Central memory CD8-positive, alpha-beta T cell (primary cell): ENCODE results near the gene ALDH5A1.
"Not testable (repeated sequence)": the region's sequence is repeated elsewhere in the genome, so short reads cannot be mapped to it uniquely, and the experiment has no call there.

Experiments used
- ATAC-seq: fragments of 150-1000 bp; cut with Tn5 transposase; replicated peaks from 2 replicates; pipeline ENCODE4 v1.10.0; 2022; ENCODE audit warnings: mild to moderate bottlenecking, moderate FRiP score, moderate number of reproducible peaks; ENCODE audit not compliant: poor library complexity, severe bottlenecking; ENCODE audit errors: extremely low read depth
- DNase-seq, 2 donors: peaks; one replicate each; pipeline ENCODE4 v3.0.0; 2021; ENCODE audit warnings: low spot score in 2 of 2
- H3K27ac Mint-ChIP-seq: one replicate; pipeline ENCODE4 v1.8.0; 2022; ENCODE audit warnings: low read depth, mild to moderate bottlenecking, moderate library complexity, mixed read lengths
- H3K27me3 Mint-ChIP-seq: one replicate; pipeline ENCODE4 v1.8.0; 2022; ENCODE audit warnings: mixed read lengths
- H3K36me3 Mint-ChIP-seq: one replicate; pipeline ENCODE4 v1.8.0; 2022; ENCODE audit warnings: mild to moderate bottlenecking, moderate library complexity, mixed read lengths; ENCODE audit not compliant: insufficient read depth
- H3K4me1 Mint-ChIP-seq: one replicate; pipeline ENCODE4 v1.8.0; 2022; ENCODE audit warnings: mixed read lengths
- H3K4me3 Mint-ChIP-seq: one replicate; pipeline ENCODE4 v1.8.0; 2022; ENCODE audit warnings: mild to moderate bottlenecking, moderate library complexity, mixed read lengths
- H3K9me3 Mint-ChIP-seq: one replicate; pipeline ENCODE4 v1.8.0; 2022; ENCODE audit warnings: mixed read lengths

The ALDH5A1 gene

DNA sequence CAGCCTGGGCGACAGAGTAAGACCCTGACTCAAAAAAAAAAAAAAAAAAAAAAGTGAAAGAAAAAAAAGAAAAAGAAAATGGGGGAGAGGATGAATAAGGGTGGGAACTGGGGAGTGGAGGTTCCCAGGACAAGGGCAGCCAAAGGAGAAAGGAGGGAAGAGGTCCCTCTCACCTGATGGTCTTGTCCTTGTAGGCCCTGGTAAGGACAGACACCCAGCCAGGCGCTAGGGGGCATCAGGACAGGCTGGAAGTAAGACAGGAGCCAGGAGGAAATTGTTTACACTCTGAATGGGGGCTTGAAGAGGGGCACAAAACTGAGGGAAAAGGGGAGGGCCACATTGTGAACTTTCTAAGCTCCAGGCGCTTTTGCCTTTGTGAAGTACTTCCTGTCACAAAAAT, 2.3 kb upstream of the ALDH5A1 start:
- Mint-ChIP-seq H3K4me1 (peaks cover 22% of the 10 kb centered on the region), H3K27me3 (no peaks in the 10 kb centered on the region), H3K27ac (no peak overlapping the region), H3K36me3 (peaks cover 9% of the 10 kb centered on the region), H3K4me3 (no peak overlapping the region), H3K9me3 (no peaks in the 10 kb centered on the region)
- DNase-seq (no peak), ATAC-seq (no peak)

DNA sequence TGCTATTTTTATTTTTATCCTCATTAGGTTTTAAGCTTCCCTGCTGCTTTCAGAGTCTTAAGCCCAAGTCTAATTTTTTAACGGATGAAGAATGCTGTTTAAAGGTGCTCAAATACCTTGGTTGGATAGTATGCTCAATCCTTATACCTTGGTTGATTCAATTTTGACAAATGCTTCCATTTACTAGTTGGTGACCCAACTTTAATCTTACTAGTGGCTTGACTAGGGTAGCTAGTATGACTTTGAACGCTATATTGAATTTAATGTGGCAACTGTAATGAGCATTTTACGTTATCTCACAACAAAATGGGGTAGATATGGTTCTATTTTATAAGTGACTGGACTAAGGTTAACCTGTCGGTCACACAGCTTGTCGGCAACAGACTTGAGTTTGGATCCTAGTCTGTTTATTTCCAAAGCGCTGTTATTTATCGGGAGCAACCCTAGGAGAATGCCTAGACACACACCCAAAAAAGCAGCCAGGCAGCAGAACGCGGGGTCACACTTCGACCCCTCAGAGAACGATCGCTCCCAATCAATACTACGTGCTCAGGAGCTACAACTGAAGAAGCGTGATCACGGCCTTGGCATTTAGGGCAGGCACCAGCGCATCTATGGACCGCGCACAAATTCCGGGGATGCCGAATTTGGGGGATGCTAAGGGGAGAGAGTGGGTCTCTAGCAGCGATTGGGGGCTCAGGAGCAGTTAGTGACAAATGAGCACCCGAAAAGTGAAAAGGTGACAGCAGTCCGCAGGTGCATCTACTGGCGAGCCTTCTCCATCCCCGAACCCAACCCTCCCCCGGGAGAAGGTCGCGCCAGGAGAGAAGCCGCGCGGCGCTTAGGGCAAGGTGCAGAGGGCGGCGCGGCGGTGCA, 586 bp upstream of the ALDH5A1 start:
- Mint-ChIP-seq H3K9me3 (no peaks in the 10 kb centered on the region), H3K27me3 (no peaks in the 10 kb centered on the region), H3K4me3 (peak overlapping the region; percentile 83), H3K4me1 (peaks cover 22% of the 10 kb centered on the region), H3K36me3 (peaks cover 9% of the 10 kb centered on the region), H3K27ac (peak overlapping the region; percentile 64)
- no peak for DNase-seq
- ATAC-seq: no peak

DNA sequence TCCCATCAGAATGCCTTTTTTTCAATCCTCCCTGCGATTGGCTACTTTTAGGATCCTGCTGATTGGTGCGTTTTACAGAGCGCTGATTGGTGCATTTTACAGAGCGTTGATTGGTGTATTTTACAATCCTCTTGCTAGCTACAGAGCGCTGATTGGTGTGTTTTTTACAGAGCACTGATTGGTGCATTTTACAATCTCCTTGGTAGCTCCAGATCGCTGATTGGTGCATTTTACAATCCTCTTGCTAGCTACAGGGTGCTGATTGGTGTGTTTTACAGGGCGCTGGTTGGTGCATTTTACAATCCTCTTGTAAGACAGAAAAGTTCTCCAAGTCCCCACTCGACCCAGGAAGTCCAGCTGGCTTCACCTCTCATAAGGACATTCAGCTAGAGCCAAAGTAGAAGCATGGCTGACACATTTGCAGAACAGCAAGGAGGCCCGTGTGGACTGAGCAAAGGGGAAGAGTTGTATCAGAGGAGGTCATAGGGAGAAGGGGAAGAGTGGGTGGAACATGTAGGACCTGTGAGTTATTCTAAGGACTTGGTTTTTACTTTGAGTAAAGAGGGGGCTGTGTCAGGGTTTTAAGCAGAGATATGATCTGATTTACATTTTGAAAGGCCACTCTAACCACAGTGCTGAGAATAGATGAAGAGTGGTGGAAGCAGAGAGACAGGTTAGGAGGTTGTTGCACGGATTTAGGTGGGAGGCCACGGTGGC, 2.6 kb downstream of the ALDH5A1 start:
- Mint-ChIP-seq H3K4me3 (no peak overlapping the region), H3K36me3 (peaks cover 13% of the 10 kb centered on the region), H3K27ac (no peak overlapping the region), H3K4me1 (peaks cover 22% of the 10 kb centered on the region), H3K27me3 (no peaks in the 10 kb centered on the region), H3K9me3 (no peaks in the 10 kb centered on the region)
- no peak for ATAC-seq
- no peak for DNase-seq

DNA sequence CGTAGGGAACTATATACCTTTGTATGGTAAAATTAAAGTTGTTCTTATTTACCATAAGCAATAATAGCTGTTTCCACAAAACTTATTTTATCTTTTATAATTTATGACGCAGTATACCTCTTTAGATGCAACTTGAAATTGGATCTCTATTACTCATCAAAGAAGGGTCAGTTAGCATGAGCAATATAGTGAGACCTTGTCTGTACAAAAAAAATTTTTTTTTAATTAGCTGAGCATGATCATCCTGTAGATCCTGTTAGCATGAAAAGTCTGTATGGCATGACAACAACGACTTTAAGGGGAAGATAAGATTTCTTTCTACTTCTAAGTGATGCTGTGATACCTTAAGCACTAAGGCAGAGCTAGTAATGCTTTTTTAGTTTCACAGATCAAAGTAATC, 5.9 kb downstream of the ALDH5A1 start:
- Mint-ChIP-seq H3K4me1 (peaks cover 5% of the 10 kb centered on the region), H3K27me3 (no peaks in the 10 kb centered on the region), H3K4me3 (no peak overlapping the region)

DNA sequence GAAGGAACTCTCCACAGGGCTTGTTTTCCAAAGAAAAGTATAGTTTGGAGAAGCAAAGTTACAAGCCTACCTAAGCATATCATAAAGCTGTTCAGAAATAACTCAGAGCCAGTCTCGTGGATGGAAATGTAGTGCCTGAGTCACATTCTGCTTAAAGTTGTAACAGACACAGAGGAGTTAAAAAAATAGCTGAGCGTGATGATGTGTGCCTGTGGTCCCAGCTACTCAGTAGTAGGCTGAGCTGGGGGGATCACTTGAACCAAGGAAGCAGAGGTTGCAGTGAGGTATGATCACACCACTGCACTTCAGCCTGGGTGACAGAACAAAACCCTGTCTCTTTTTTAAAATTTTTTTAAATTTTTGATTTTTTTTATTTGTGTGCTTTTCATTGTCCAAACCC, 6.6 kb downstream of the ALDH5A1 start:
- H3K4me3 Mint-ChIP-seq: no peak overlapping the region
- no peaks in the 10 kb centered on the region for H3K27me3 Mint-ChIP-seq
- no peaks in the 10 kb centered on the region for H3K4me1 Mint-ChIP-seq
- ATAC-seq (no peak), DNase-seq (no peak)
- H3K9me3 Mint-ChIP-seq: no peaks in the 10 kb centered on the region
- peaks cover 22% of the 10 kb centered on the region for H3K36me3 Mint-ChIP-seq
- no peak overlapping the region for H3K27ac Mint-ChIP-seq

More for the DNA sequence above, 5.9 kb downstream of the ALDH5A1 start:
- Mint-ChIP-seq H3K9me3 (no peaks in the 10 kb centered on the region), H3K27ac (no peak overlapping the region), H3K36me3 (peaks cover 21% of the 10 kb centered on the region)
- DNase-seq (no peak), ATAC-seq (no peak)

DNA sequence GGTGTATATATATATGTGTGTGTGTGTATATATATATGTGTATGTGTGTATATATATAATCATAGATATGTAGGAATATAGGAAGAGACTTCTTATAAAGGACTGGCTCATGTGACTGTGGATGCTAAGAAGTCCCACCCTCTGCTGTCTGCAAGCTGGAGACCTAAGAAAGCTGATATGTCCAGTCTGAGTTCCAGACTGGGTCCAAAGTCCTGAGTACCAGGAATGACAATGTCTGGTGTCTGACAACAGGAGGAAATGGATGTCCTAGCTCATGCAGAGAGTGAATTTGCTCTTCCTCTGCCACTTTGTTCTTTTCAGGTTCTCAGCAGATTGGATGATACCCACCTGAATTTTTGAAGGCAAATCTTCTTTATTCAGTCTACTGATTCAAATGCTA, 7.1 kb downstream of the ALDH5A1 start:
- DNase-seq (no peak), ATAC-seq (no peak)
- no peaks in the 10 kb centered on the region for H3K27me3 Mint-ChIP-seq
- H3K27ac Mint-ChIP-seq: no peak overlapping the region
- H3K4me1 Mint-ChIP-seq: no peaks in the 10 kb centered on the region
- H3K9me3 Mint-ChIP-seq: no peaks in the 10 kb centered on the region
- H3K36me3 Mint-ChIP-seq: peaks cover 24% of the 10 kb centered on the region
- H3K4me3 Mint-ChIP-seq: no peak overlapping the region

DNA sequence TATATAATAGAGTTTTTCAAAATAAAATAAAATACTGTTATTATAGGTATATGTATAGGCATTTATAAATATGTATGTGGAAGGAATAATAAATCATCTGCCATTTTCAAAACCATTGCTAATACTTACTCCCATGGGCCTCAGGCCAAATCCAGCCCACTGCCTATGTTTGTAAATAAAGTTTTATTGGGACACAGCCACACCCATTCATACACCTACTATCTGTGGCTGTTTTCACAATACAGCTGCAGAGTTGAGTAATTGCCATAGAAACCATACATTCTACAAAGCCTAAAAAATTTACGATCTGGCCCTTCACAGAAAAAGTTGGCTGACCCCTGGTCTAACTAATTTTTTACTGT, 9.5 kb downstream of the ALDH5A1 start:
- Mint-ChIP-seq H3K27ac (no peak overlapping the region), H3K27me3 (no peaks in the 10 kb centered on the region), H3K4me1 (no peaks in the 10 kb centered on the region), H3K36me3 (peaks cover 32% of the 10 kb centered on the region), H3K4me3 (no peak overlapping the region), H3K9me3 (no peaks in the 10 kb centered on the region)
- DNase-seq (no peak), ATAC-seq (no peak)

DNA sequence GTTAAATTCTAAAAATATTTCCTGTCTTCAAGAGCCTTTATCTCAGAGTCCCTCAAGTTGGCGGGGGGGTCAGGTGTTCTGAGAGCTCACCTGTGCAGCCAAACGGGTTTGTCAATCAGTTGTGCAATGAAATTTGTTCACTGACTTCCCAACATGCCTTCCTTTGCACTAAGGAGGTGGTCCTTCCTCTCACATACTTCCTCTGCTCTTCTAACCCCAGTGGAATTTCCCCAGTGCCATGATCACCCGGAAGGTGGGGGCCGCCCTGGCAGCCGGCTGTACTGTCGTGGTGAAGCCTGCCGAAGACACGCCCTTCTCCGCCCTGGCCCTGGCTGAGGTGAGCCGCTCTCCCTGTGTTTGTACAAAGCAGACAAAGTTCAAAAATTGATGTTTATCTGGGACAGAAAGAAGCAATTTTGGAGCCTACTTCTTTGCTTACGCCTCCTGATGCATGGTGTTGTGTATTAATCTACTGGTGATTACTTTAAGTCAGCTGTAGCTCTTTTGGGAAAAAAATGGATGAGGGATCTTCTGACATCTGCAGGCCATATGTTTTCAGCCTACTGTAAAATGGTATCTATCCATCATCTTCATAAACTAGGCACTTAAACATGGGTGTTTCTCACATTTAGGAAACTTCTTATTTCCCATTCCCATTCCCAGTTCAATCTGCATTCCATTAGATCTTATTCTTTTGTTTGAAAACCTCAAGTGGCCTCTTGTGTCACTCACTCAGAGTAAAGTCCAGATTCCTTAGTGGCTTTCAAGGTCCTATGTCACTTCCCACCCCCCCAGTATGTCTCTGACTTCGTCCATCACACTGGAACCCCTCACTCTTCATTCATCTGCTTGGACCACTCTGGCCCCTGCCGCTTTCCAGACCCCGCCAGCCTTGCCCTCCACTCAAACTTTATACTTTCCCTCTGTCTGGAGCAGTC, 10.1 kb downstream of the ALDH5A1 start:
- no peak for DNase-seq
- Mint-ChIP-seq H3K27ac (no peak overlapping the region), H3K9me3 (no peaks in the 10 kb centered on the region), H3K27me3 (no peaks in the 10 kb centered on the region), H3K36me3 (peaks cover 35% of the 10 kb centered on the region), H3K4me1 (no peaks in the 10 kb centered on the region), H3K4me3 (no peak overlapping the region)
- no peak for ATAC-seq

DNA sequence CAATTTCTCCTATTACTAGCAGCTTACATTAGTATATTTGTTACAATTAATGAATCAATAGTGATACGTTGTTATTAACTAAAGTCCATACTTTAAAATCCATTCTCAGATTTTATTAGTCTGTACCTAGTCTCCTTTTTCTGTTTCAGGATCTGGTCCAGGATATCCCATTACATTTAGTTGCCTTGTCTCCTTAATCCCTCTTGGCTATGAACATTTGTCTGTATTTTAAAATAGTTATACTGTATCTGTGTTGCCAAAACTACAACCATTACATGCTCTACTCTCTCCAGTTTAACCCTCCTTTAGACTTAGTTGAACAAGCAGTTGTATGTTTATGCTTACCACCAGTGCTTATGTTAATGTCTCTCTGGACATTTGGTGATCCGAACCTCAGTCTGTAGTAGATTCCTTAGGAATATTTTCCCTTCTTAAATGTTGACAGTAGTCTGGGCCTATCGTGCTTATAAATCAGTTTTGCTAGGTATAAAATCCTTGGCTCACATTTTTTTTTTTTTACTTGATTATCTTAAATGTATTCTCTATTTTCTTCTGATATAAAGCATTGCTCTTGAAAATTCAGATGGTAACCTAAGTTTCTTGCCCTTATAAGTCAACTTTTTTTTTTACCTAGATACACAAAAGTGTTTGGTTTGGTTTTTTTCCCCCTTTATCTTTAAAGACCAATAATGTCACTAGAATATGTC, 12.2 kb downstream of the ALDH5A1 start:
- H3K27ac Mint-ChIP-seq: no peak overlapping the region
- H3K4me3 Mint-ChIP-seq: no peak overlapping the region
- DNase-seq: no peak
- ATAC-seq: no peak
- H3K9me3 Mint-ChIP-seq: no peaks in the 10 kb centered on the region
- H3K4me1 Mint-ChIP-seq: peaks cover 5% of the 10 kb centered on the region
- H3K27me3 Mint-ChIP-seq: no peaks in the 10 kb centered on the region
- H3K36me3 Mint-ChIP-seq: peaks cover 33% of the 10 kb centered on the region

DNA sequence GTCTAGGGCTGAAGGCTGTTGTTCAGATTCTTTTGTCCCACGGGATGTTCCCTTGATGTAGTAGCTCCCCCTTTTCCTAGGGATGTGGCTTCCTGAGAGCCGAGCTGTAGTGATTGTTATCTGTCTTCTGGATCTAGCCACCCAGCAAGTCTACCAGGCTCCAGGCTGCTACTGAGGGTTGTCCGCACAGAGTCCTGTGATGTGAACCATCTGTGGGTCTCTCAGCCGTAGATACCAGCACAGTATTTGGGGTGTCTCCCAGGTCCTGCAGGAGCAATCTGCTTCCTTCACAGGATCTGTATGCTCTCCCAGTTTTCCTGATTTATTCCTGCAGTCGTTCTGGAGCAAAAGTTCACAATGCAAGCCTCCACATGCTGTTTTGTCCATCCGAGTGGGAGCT, 17.2 kb downstream of the ALDH5A1 start:
- DNase-seq, H3K9me3 Mint-ChIP-seq, H3K27ac Mint-ChIP-seq, H3K27me3 Mint-ChIP-seq, H3K4me1 Mint-ChIP-seq, H3K4me3 Mint-ChIP-seq, ATAC-seq: not testable (repeated sequence)
- peaks cover 22% of the 10 kb centered on the region for H3K36me3 Mint-ChIP-seq

DNA sequence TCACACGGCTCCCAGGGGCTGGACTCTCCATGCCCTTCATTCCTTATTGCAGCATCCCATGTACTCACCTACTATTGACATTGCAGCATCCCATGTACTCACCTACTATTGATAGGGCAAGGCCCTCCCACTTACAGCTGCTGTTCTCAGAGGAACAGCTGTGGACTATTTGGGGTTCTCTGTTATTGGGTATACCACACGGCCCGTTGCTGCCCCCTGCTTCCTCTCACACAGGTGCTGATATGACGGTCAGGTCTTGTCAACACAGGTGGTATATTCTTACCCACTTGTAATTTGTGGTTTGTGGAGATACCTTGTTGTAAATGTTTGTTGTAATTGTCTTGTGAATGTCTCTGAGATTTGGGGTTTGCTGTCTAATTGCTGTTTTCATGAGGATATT, 18.8 kb downstream of the ALDH5A1 start:
- DNase-seq (no peak), ATAC-seq (no peak)
- H3K9me3 Mint-ChIP-seq: no peaks in the 10 kb centered on the region
- H3K36me3 Mint-ChIP-seq: peaks cover 16% of the 10 kb centered on the region
- peaks cover 5% of the 10 kb centered on the region for H3K4me1 Mint-ChIP-seq
- no peak overlapping the region for H3K4me3 Mint-ChIP-seq
- no peaks in the 10 kb centered on the region for H3K27me3 Mint-ChIP-seq
- no peak overlapping the region for H3K27ac Mint-ChIP-seq
